GM21447 (cell line): ENCODE measurements around the gene ACY1.
A peak's percentile ranks its signal among the peaks of the same experiment; 100 is the strongest.
"Not testable (repeated sequence)": the region's sequence is repeated elsewhere in the genome, so short reads cannot be mapped to it uniquely, and the experiment has no call there.

Source experiments
- ATAC-seq: cut with Tn5 transposase; IDR thresholded peaks from one replicate; pipeline ENCODE4 v1.9.1; 2021; ENCODE audit not compliant: unreplicated experiment

Gene ACY1

DNA sequence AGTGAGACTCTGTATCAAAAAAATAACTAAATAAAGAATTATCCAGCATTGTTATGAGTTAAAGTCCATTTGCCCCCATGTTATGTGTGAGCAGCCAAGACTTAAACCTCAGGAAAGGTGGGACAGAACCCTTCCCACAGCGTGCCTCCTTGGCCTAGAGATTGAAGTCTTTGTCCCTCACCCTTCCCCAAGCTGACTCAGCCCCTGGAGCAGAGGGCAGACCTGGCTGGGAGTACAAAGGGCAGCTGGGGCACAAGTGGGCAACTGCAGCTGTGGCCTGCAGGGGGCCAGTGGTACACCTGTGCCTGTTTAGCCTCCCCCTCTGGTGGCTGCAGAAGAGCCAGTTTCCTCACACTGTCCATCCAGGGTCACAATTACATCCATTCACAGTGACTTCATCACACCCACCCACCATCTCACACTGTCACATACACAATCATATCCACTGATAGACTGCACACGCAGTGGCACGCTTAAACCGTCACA is 940 bp upstream of the ACY1 start:
- ATAC-seq = peak; percentile 57

GRCh38 chr3:51983578-51984268 is 388 bp downstream of the ACY1 start:
- ATAC-seq = no peak

GRCh38 chr3:51984269-51984647 is 923 bp downstream of the ACY1 start:
- ATAC-seq = no peak

DNA sequence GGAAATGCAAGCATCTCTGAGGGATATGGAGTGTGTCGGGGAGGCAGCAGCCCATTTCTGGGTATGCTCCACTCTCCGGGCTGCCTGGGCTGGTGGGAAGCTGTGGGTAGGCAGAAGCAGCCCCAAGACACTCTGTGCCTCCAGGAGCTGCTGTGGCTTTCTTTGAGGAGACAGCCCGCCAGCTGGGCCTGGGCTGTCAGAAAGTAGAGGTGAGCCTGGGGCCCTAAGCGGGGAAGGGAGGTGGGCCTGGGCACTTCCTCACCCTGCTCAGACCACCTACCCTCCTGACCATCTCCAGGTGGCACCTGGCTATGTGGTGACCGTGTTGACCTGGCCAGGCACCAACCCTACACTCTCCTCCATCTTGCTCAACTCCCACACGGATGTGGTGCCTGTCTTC is 1.7 kb downstream of the ACY1 start:
- ATAC-seq = no peak

DNA sequence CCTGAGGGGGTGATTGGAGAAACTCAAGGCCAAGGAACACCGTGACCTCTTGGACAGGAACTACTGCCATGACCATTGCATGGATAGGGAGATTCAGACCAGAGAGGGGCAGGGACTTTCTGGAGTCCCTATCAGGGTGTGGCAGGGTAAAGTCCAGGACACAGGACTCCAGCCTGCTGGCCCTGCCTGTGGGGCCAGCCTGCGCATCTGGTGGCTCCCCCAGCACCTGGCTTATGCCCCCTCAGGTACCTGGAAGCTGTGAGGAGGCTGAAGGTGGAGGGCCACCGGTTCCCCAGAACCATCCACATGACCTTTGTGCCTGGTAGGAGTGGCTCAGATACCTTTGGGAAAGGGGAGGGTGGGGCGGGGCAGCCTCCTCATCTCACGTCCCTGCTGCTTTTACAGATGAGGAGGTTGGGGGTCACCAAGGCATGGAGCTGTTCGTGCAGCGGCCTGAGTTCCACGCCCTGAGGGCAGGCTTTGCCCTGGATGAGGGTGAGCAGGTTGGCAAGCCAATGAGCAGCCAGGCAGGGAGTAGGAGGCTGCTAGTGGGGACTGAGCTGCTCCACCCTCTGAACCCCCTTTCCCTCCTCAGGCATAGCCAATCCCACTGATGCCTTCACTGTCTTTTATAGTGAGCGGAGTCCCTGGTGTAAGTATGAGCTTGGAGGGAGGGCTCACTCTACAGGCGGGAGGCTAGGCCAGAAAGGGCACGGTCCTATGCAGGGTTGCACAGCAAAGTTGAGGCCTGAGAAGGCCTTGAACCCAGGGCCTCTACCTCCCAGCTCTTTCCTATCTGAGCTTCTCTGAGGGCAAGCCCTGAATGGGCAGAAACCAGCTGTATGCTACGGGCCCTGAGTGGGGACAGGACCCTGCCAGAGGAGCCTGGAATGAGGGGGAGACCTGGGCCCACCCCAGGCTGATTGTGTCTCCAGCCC is 2.9 kb downstream of the ACY1 start:
- no peak for ATAC-seq

DNA sequence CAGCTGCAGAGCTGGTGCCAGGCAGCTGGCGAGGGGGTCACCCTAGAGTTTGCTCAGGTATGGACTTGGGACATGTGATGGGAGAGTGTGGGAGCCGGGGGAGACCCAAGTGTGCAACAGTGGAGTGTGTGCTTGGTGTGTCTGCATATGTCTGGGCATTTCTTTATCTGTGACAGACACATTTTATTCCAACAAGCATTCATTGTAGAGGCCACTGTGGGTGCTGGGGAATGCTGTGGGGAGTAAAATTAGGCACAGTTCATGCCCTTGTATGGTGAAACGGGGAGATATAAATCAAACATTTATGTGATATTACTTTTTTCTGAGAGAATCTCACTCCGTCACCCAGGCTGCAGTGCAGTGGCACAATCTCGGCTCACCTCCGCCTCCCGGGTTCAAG is 4.2 kb downstream of the ACY1 start:
- no peak for ATAC-seq

DNA sequence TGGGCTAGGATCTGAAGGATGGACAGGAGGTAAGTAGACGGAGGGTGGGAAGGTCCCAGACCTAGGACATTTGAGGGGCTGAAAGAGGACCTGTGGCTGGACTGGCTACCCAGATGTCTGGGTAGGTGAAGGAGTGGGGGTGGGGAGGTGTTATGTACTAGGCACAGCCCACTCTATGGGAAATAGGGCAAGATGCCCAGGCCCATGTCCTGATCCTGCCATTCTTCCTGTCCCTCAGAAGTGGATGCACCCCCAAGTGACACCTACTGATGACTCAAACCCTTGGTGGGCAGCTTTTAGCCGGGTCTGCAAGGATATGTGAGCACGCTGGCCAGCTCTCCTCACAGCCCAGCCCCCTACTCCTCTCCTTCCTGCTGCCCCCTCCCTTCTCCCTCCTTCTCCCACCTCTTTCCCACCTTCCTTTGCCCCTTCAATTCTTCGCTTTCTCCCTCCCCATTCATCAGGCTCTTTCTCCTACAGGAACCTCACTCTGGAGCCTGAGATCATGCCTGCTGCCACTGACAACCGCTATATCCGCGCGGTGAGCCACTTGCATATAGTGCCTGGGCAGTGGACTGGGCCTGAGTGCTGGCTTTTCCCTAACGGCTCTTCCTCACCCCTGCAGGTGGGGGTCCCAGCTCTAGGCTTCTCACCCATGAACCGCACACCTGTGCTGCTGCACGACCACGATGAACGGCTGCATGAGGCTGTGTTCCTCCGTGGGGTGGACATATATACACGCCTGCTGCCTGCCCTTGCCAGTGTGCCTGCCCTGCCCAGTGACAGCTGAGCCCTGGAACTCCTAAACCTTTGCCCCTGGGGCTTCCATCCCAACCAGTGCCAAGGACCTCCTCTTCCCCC is 5.2 kb downstream of the ACY1 start:
- no peak for ATAC-seq

GRCh38 chr3:51990501-51990971 is 7.2 kb downstream of the ACY1 start:
- not testable (repeated sequence) for ATAC-seq

GRCh38 chr3:51992017-51992682 is 8.8 kb downstream of the ACY1 start:
- no peak for ATAC-seq

DNA sequence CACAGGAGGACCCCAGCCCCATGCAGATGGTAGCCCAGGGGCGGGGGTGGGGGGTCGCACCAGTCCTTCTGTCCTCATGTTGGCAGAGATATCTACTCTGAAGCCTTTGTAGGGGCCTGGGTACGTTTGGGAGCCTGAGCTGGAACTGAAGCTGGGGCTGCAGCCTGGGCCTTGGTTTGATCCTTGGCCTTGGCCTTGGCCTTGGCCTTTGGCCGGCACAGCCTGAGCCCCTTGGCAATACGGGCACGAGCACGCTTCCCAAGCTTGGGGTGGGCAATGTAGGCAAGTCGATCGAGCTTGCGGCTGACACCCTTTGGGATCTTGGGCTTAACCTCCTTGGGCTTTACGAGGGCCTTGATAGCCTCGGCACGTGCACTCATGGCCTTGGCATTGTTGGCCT is 10.3 kb downstream of the ACY1 start:
- not testable (repeated sequence) for ATAC-seq

DNA sequence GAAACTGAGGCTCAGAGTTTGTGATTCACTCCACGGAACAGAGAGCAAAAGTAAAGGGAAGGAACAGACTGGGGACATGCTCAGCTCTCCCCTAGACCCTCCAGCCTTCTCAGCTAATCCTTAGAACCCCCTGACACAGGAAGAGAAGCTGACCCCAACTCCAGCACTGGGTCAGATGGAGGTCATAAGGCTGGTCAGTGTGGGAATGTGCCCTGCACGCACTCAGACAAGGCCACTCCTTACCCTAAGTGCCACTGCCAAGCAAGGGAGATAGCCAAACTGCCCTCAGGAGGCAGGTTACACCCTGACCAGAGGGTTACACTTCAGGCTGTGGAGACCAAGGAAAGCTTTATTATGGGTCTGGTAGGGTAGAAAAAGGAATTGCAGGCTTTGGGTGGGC is 11.2 kb downstream of the ACY1 start:
- no peak for ATAC-seq

DNA sequence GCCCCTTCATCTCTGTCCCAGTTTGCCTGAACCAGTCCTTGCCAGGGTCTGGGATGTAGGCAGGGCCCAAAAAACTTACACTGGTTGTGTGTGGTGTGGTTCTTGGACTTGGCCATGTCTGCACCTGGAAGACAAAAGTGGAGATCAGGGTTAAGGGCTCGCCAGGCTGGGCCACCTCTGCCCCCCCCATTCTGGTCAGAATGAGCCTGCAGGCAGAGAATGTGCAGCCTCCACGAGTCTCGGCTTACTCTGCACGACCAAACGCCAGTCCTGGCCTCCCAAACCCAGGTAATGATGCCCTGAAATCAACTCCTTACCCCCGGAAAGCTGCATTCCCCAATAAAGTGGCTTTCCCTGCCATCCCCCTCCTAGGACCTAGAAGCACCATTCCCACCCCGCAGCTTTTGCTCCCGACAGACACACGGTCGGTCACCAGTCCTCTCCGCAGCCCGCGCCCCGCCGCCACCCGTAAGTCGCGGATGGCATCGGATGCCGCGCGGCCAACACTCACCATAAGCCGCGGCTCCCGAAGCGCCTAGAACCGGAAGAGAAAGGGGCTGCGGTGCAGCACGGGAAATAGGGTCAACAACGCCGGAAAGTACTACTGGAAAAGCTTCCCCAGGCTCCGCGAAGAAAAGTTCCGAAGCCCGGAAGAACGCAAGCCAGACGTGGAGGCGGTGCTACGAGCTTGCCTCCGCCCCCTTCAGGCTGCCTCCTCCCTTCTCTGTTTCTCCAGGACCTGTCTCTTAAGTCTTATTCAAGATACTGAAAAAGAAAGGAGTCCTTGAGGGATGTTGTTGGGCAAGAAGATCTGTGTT is 12.2 kb downstream of the ACY1 start, which contains the start of gene RPL29:
Gene RPL29, minus strand, starts transcription at position 550 of the 818 bp plus-strand sequence. Its CDS starts 434 bp downstream, at position 116.
- ATAC-seq = peak; percentile 88

DNA sequence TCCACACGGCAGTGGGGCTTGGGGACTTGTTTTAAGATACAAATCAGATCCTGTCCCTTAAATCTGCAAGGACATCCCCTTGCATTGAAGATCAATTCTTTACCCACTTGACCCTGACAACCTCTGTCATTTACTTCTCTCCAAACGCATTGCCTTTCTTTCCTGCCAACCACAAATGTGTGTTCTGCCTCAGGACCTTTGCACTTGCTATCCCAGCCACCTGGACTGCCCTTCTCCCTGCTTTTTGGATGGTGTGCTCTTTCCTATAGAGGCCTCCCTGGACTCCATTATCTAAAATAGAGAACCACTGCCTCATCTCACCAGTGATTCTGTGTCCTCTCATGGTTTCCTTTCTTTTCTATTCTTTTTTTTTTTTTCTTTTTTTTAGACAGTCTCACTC is 13.8 kb downstream of the ACY1 start:
- no peak for ATAC-seq

DNA sequence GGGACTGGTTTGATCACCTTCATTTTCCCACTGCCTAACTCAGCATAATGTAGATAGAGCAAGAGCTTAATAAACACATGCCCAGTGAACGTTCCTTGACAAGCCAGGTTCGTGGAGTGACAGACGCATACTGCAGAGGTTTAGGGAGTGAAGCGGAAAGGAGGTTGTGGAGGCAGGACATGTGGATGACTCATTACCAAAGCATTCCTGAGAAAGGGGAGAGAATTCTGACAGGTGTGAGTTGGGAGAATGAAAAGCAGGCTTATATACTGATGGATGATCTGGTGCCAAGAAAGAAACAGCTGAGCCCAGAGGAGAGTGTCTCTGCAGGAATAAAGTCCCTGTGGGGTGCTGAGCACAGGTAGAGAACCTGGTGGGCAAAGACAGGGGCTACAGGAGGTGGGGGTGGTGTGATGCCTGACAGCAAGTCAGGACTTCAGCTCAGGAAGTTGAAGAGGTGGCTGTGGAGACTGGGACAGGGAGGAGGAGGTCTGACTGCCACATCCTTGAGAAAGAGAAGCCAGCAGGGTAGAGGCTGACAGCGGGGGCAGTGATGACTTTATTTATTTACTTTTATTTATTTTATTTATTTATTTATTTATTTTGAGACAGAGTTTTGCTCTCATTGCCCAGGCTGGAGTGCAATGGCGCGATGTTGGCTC is 14.7 kb downstream of the ACY1 start:
- ATAC-seq = no peak

DNA sequence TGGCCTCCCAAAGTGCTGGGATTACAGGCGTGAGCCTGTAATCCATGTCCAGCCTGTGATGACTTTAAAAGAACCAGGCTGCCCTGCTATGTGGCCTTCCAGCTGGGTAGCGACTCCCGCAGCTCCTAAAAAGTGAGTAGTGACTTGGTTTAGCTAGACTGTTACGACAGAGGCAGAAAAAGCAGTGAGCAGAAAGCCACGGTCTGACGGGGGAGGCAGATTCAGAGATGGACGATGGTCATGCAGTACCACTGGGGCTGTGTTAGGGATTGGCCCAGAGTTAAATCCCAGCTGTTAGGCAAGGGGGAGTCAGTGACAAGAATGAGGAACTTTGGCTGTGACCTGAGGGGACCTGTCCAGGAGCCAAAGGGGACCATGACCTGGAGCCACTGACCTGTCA is 15.4 kb downstream of the ACY1 start:
- no peak for ATAC-seq

GRCh38 chr3:51999846-52000245 is 16.5 kb downstream of the ACY1 start:
- no peak for ATAC-seq

- ATAC-seq = no peak
These were observed 18.2 kb downstream of the ACY1 start for GRCh38 chr3:52001443-52001974.

DNA sequence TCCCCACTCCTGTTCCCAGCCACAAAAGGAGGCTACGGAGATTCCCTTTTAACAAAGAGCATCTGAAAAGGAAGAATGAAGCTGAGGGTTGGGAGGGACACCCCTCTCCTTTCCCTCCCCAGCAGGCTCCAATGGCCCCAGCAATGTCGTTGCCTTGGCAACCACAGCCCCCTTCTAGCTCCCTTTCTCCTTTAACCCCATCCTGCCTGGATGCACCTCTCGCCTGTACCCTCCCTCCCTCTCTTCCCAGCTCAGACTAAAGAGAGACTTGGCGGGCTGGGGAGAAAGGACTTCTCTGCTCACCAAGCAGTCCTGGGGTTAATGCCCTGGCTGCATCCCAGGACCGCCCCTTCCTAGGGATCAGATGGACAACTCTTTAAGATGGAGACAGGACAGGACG is 19.4 kb downstream of the ACY1 start:
- no peak for ATAC-seq
